Karpas-422 (cell line): Measurements from ENCODE around the gene UMAD1. TPM values are rescaled to one million over a fixed set of nuclear protein-coding genes. Genes with fewer than 3 reads are reported as not detected.

Experiments
- DNase-seq: peaks from one replicate; pipeline ENCODE4 v3.0.0-alpha.2; 2015
- H2AFZ ChIP-seq: fragments of 200-600 bp; sonication (generic); 2 replicates; pipeline ENCODE4 v1.6.1; 2014; ENCODE audit warnings: antibody characterized with exemption, low read length, mixed read lengths
- H3K27ac ChIP-seq: fragments of 200-600 bp; sonication (generic); 2 replicates; pipeline ENCODE4 v1.5.1; 2014; ENCODE audit warnings: mild to moderate bottlenecking, low read length, moderate library complexity
- H3K27me3 ChIP-seq: fragments of 200-600 bp; sonication (generic); 2 replicates; pipeline ENCODE4 v1.6.1; 2014; ENCODE audit warnings: low read length, mixed read lengths
- H3K36me3 ChIP-seq: fragments of 200-600 bp; sonication (generic); 2 replicates; pipeline ENCODE4 v1.6.1; 2014; ENCODE audit warnings: low read length, mixed read lengths; ENCODE audit not compliant: insufficient read depth
- H3K4me1 ChIP-seq: fragments of 200-600 bp; sonication (generic); 2 replicates; pipeline ENCODE4 v1.6.1; 2014; ENCODE audit warnings: mild to moderate bottlenecking, low read length, mixed read lengths
- H3K4me2 ChIP-seq: fragments of 200-600 bp; sonication (generic); 2 replicates; pipeline ENCODE4 v1.6.1; 2014; ENCODE audit warnings: low read length, low read depth, mild to moderate bottlenecking; ENCODE audit not compliant: poor library complexity, severe bottlenecking
- H3K4me3 ChIP-seq: fragments of 200-600 bp; sonication (generic); 2 replicates; pipeline ENCODE4 v1.5.1; 2014; ENCODE audit warnings: mild to moderate bottlenecking, antibody characterized with exemption, low read length, mixed read lengths
- H3K79me2 ChIP-seq: fragments of 200-600 bp; sonication (generic); 2 replicates; pipeline ENCODE4 v1.6.1; 2014; ENCODE audit warnings: mild to moderate bottlenecking, low read length, mixed read lengths
- H3K9ac ChIP-seq: fragments of 200-600 bp; sonication (generic); 2 replicates; pipeline ENCODE4 v1.6.0; 2014; ENCODE audit warnings: low read length
- H3K9me2 ChIP-seq: fragments of 200-600 bp; sonication (generic), shearing (Covaris generic); replicated peaks from 2 replicates; pipeline ENCODE4 v1.6.0; 2014; ENCODE audit warnings: mild to moderate bottlenecking, low read length, moderate library complexity; ENCODE audit not compliant: insufficient read depth
- H3K9me3 ChIP-seq: fragments of 300-700, 200-600 bp; sonication (generic); 2 replicates; pipeline ENCODE4 v1.6.1; 2014; ENCODE audit warnings: low read length, mixed read lengths
- H4K20me1 ChIP-seq: fragments of 200-600 bp; sonication (generic); 2 replicates; pipeline ENCODE4 v1.6.1; 2014; ENCODE audit warnings: mild to moderate bottlenecking, antibody characterized with exemption, low read length, low read depth; ENCODE audit not compliant: insufficient read depth
- total RNA-seq: library from RNA; depleted of rRNA; stranded (reverse); fragments of >200 nt; shearing (Covaris generic); gene quantifications from 2 replicates; pipeline ENCODE4 v1.2.3, GENCODE V29; 2014; ENCODE audit warnings: low replicate concordance

UMAD1 gene
- total RNA-seq, 1 experiment from 2014 or later = 15.2 TPM

DNA sequence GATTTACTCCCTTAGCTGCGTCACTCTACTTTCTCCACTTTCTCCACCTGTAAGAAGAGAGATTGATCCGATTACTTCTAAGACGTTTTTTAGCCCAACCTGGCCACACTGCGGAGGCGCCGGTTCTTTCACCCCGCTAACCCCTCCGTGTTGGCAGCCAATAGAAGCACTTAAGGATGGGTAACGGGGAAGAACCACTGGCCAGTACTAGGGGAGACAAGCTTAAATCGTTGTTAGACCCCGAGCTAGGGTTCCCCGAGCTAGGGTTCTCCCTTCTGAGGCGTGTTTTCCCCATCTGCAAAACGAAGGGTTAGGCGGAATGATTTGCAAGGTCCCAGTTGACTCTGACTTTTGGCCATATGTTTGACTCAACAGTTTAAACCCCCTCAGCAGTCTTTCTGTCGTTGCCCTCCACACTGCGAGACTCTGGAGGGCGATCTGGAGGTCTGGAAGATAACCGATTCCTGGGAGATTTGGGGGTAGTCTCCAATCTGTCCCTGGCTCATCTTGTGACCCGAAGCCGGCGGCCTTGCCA is 644 bp downstream of the UMAD1 start:
- peak; percentile 56 for DNase-seq
- peak overlapping the region; percentile 96 for H2AFZ ChIP-seq
- H3K4me3 ChIP-seq = peak overlapping the region; percentile 78
- peak overlapping the region; percentile 81 for H3K4me2 ChIP-seq
- no peaks in the 10 kb centered on the region for H3K9me3 ChIP-seq
- H3K36me3 ChIP-seq = peaks cover 13% of the 10 kb centered on the region; the same call in 1 of the 2 replicates
- peaks cover 26% of the 10 kb centered on the region for H3K4me1 ChIP-seq
- peaks cover 61% of the 10 kb centered on the region for H3K79me2 ChIP-seq
- H3K27me3 ChIP-seq = no peaks in the 10 kb centered on the region
- H3K9ac ChIP-seq = peak overlapping the region; percentile 78
- H3K27ac ChIP-seq = no peak overlapping the region
- H4K20me1 ChIP-seq = no peaks in the 10 kb centered on the region
- no peaks in the 10 kb centered on the region for H3K9me2 ChIP-seq

DNA sequence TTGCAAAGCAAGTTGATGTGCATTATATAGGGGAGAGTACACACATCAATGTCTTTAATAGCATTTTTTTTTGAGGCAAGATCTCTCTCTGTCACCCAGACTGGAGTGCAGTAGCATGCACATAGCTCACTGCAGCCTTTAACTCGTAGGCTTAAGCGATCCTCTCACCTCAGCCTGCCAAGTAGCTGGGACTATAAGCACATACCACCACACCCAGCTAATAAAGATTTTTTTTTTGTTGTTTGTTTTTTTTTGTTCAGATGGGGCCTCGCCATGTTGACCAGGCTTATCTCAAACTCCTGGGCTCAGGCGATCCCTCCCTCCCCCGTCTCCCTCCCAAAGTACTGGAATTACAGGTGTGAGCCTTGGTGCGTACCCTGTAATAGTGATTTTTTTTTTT is 1.5 kb downstream of the UMAD1 start:
- H3K4me3 ChIP-seq = peak overlapping the region; percentile 78
- H3K4me2 ChIP-seq = peak overlapping the region; percentile 81
- DNase-seq = no peak
- H2AFZ ChIP-seq = no peak overlapping the region
- no peaks in the 10 kb centered on the region for H3K9me2 ChIP-seq
- peak overlapping the region; percentile 78 for H3K9ac ChIP-seq
- H3K36me3 ChIP-seq = peaks cover 5% of the 10 kb centered on the region; the same call in 1 of the 2 replicates
- peaks cover 26% of the 10 kb centered on the region for H3K4me1 ChIP-seq
- H3K79me2 ChIP-seq = peaks cover 61% of the 10 kb centered on the region
- no peaks in the 10 kb centered on the region for H3K9me3 ChIP-seq
- no peaks in the 10 kb centered on the region for H3K27me3 ChIP-seq
- H4K20me1 ChIP-seq = no peaks in the 10 kb centered on the region
- no peak overlapping the region for H3K27ac ChIP-seq

GRCh38 chr7:7647495-7648036 is 7.0 kb downstream of the UMAD1 start:
- H3K27me3 ChIP-seq = no peaks in the 10 kb centered on the region
- H3K4me2 ChIP-seq = no peak overlapping the region
- no peak for DNase-seq
- H3K27ac ChIP-seq = no peak overlapping the region
- peaks cover 40% of the 10 kb centered on the region for H3K79me2 ChIP-seq
- no peaks in the 10 kb centered on the region for H3K9me2 ChIP-seq
- H3K4me3 ChIP-seq = no peak overlapping the region
- H4K20me1 ChIP-seq = peaks cover 17% of the 10 kb centered on the region; the same call in 1 of the 2 replicates
- H3K9me3 ChIP-seq = no peaks in the 10 kb centered on the region
- H3K36me3 ChIP-seq = no peaks in the 10 kb centered on the region
- H3K9ac ChIP-seq = no peak overlapping the region
- H3K4me1 ChIP-seq = peaks cover 3% of the 10 kb centered on the region
- no peak overlapping the region for H2AFZ ChIP-seq

DNA sequence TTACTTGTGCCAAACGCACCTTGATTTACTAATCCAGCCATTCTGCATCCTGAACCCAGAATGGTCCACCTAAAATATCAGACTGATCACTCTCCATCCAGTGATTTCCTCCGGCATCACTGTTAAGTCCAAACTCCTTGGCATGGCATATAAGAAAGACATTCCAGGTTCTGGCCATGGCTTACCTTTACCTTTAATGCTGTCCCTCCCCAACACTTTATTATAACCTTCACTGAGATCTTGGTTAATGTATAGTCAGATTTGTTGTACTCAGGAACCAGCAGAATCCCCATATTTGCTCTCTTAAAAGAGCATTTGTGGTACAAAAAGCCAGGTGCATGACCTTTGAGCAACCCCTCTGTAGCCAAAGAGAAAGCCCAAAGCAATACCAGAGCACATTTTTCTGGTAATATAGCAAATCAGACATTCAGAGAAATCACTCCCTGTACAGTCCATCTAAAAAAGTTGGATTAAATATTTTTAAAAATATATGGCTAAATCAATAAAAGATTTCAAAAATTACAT is 10.2 kb downstream of the UMAD1 start:
- no peaks in the 10 kb centered on the region for H3K4me1 ChIP-seq
- peaks cover 17% of the 10 kb centered on the region; the same call in 1 of the 2 replicates for H4K20me1 ChIP-seq
- no peak overlapping the region for H3K9ac ChIP-seq
- no peak overlapping the region for H2AFZ ChIP-seq
- no peak overlapping the region for H3K27ac ChIP-seq
- H3K79me2 ChIP-seq = peaks cover 31% of the 10 kb centered on the region
- H3K9me2 ChIP-seq = no peaks in the 10 kb centered on the region
- H3K9me3 ChIP-seq = no peaks in the 10 kb centered on the region
- H3K27me3 ChIP-seq = no peaks in the 10 kb centered on the region
- no peak for DNase-seq
- H3K36me3 ChIP-seq = no peaks in the 10 kb centered on the region
- H3K4me2 ChIP-seq = no peak overlapping the region
- H3K4me3 ChIP-seq = no peak overlapping the region

GRCh38 chr7:7651479-7651878 is 10.9 kb downstream of the UMAD1 start:
- Histone ChIP-seq H4K20me1 (peaks cover 17% of the 10 kb centered on the region; the same call in 1 of the 2 replicates), H3K4me2 (no peak overlapping the region), H3K4me3 (no peak overlapping the region), H3K9ac (no peak overlapping the region), H3K36me3 (no peaks in the 10 kb centered on the region), H3K27ac (no peak overlapping the region), H3K9me2 (no peaks in the 10 kb centered on the region), H3K9me3 (no peaks in the 10 kb centered on the region), H2AFZ (no peak overlapping the region), H3K4me1 (no peaks in the 10 kb centered on the region), H3K79me2 (peaks cover 27% of the 10 kb centered on the region), H3K27me3 (no peaks in the 10 kb centered on the region)
- DNase-seq = no peak

DNA sequence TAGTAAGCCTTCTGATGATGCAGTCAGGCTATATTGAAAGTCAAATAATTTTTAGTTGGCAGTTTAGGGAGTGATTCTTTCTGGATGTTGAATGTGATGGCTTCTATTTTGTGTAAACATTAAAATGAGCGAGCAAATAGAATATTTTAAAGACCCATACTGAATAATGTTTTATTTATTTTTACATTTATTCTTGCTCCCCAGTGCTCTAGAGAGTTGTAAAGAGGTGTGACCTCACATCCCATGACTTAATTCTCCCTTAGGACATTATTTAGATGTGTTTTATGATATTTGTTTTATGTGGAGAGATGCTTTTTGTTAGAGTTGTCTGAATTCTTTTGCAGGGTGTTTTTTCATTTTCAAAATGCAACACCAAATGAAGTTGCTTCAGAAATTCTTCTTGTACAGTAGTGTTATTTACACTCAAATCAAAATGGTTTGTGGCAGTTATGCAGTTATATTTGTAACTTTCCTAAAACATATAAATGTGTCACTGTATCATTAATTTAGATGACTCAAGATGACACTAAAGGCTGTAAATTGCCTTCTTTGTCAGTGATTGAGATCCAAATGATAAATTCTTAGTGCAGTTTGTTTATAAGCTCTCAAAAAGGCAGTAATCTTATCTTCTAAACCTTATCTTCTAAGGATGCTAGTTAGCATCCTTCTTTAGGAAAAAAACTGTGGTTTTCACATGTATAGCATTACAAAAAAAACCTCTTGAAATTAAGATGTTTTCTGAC is 12.4 kb downstream of the UMAD1 start:
- Histone ChIP-seq H3K36me3 (no peaks in the 10 kb centered on the region), H3K4me1 (no peaks in the 10 kb centered on the region), H3K4me2 (no peak overlapping the region), H3K27ac (no peak overlapping the region), H2AFZ (no peak overlapping the region), H3K27me3 (no peaks in the 10 kb centered on the region), H3K9ac (no peak overlapping the region), H3K4me3 (no peak overlapping the region), H3K79me2 (peaks cover 20% of the 10 kb centered on the region), H4K20me1 (0 out of 2 replicates have a peak, but pooled peaks cover 12% of the 10 kb centered on the region), H3K9me3 (no peaks in the 10 kb centered on the region), H3K9me2 (no peaks in the 10 kb centered on the region)
- no peak for DNase-seq

- Histone ChIP-seq H3K9ac (no peak overlapping the region), H3K9me2 (no peaks in the 10 kb centered on the region), H3K4me1 (no peaks in the 10 kb centered on the region), H3K36me3 (no peaks in the 10 kb centered on the region), H3K27ac (no peak overlapping the region), H3K27me3 (no peaks in the 10 kb centered on the region), H2AFZ (no peak overlapping the region), H3K79me2 (peaks cover 19% of the 10 kb centered on the region), H3K9me3 (no peaks in the 10 kb centered on the region), H3K4me2 (no peak overlapping the region), H3K4me3 (no peak overlapping the region), H4K20me1 (0 out of 2 replicates have a peak, but pooled peaks cover 12% of the 10 kb centered on the region)
- peak; percentile 79 for DNase-seq
These were observed 13.1 kb downstream of the UMAD1 start for GRCh38 chr7:7653593-7654187.
